HEK293T (cell line): ENCODE data around the gene WNT6.

Source experiments
- CTCF ChIA-PET: fragments of 350-600 bp; formaldehyde crosslinking; extraction: SDS; loops from one replicate; lab custom pipeline; 2021; ENCODE audit warnings: antibody characterized with exemption, inconsistent platforms; lab: Yijun Ruan, JAX
- POLR2A ChIA-PET: fragments of 350-600 bp; formaldehyde crosslinking; extraction: SDS; loops from one replicate; lab custom pipeline; 2020; ENCODE audit warnings: antibody characterized with exemption, inconsistent platforms; lab: Yijun Ruan, JAX
- DNase-seq: peaks from one replicate; pipeline ENCODE4 v3.0.0; 2012; ENCODE audit warnings: mixed read lengths; ENCODE audit errors: extremely low spot score
- ARNT ChIP-seq: fragments of 450-650 bp; IDR thresholded peaks from 2 replicates; pipeline ENCODE4 v1.6.1; 2017; ENCODE audit warnings: mild to moderate bottlenecking
- BHLHE40 ChIP-seq: fragments of 450-650 bp; IDR thresholded peaks from 2 replicates; pipeline ENCODE4 v1.6.1; 2016; ENCODE audit warnings: mild to moderate bottlenecking, moderate library complexity, borderline replicate concordance
- CTBP1 ChIP-seq: fragments of 450-650 bp; IDR thresholded peaks from 2 replicates; pipeline ENCODE4 v1.6.1; 2016; ENCODE audit warnings: borderline replicate concordance
- ELF4 ChIP-seq: fragments of 450-650 bp; IDR thresholded peaks from 2 replicates; pipeline ENCODE4 v1.6.1; 2017; ENCODE audit warnings: antibody characterized with exemption
- FOXA1 ChIP-seq: fragments of 450-650 bp; IDR thresholded peaks from 2 replicates; pipeline ENCODE4 v1.6.1; 2016; ENCODE audit warnings: mild to moderate bottlenecking
- FOXK2 ChIP-seq: fragments of 450-650 bp; IDR thresholded peaks from 2 replicates; pipeline ENCODE4 v1.6.1; 2016; ENCODE audit warnings: mild to moderate bottlenecking
- FOXM1 ChIP-seq: fragments of 450-650 bp; IDR thresholded peaks from 2 replicates; pipeline ENCODE4 v1.6.1; 2017; ENCODE audit warnings: mild to moderate bottlenecking, borderline replicate concordance
- HDGF ChIP-seq: fragments of 450-650 bp; IDR thresholded peaks from 2 replicates; pipeline ENCODE4 v1.6.1; 2017; ENCODE audit warnings: antibody characterized with exemption, borderline replicate concordance
- L3MBTL2 ChIP-seq: fragments of 450-650 bp; conservative IDR thresholded peaks from 2 replicates; pipeline ENCODE4 v1.6.1; 2016; ENCODE audit warnings: mild to moderate bottlenecking
- LEF1 ChIP-seq: fragments of 450-650 bp; IDR thresholded peaks from 2 replicates; pipeline ENCODE4 v1.6.1; 2017; ENCODE audit warnings: mild to moderate bottlenecking, borderline replicate concordance
- NFRKB ChIP-seq: fragments of 450-650 bp; IDR thresholded peaks from 2 replicates; pipeline ENCODE4 v1.6.1; 2016; ENCODE audit warnings: mild to moderate bottlenecking, moderate library complexity
- PKNOX1 ChIP-seq: fragments of 450-650 bp; IDR thresholded peaks from 2 replicates; pipeline ENCODE4 v1.6.1; 2016
- SP1 ChIP-seq: fragments of 450-650 bp; IDR thresholded peaks from 2 replicates; pipeline ENCODE4 v1.6.1; 2017
- SUZ12 ChIP-seq: fragments of 450-650 bp; IDR thresholded peaks from 2 replicates; pipeline ENCODE4 v1.6.1; 2016; ENCODE audit warnings: mild to moderate bottlenecking
- TARDBP ChIP-seq: fragments of 450-650 bp; IDR thresholded peaks from 2 replicates; pipeline ENCODE4 v1.6.1; 2016
- ZNF384 ChIP-seq: fragments of 450-650 bp; IDR thresholded peaks from 2 replicates; pipeline ENCODE4 v1.6.1; 2016

WNT6 gene

GRCh38 chr2:218859556-218859987 lies at the start of gene WNT6:
TSS of gene WNT6 (plus strand) at chr2:218859805. CDS start at chr2:218860038, 233 bp downstream.
- no peak for DNase-seq
- CTCF ChIA-PET = interaction anchor here (0.6 to 1.0 kb wide), 3 partner anchors 17 to 148 kb away, joined by 3 to 6 read pairs (median 4); no protein-coding TSS in a partner anchor
- POLR2A ChIA-PET = interaction anchor here (0.7 kb wide), 1 partner anchor 50 kb away, joined by 3 read pairs; no protein-coding TSS in a partner anchor
- TF ChIP-seq SP1 (no peak), L3MBTL2 (no peak), ARNT (no peak), FOXK2 (no peak), NFRKB (no peak), ELF4 (no peak), HDGF (no peak), FOXM1 (no peak)

- ChIA-PET CTCF (no interaction called here), POLR2A (no interaction called here)
- TF ChIP-seq ARNT (no peak), SP1 (no peak), SUZ12 (no peak)
- no peak for DNase-seq
Observed at GRCh38 chr2:218810256-218810655, 49.3 kb upstream of the WNT6 start.

DNA sequence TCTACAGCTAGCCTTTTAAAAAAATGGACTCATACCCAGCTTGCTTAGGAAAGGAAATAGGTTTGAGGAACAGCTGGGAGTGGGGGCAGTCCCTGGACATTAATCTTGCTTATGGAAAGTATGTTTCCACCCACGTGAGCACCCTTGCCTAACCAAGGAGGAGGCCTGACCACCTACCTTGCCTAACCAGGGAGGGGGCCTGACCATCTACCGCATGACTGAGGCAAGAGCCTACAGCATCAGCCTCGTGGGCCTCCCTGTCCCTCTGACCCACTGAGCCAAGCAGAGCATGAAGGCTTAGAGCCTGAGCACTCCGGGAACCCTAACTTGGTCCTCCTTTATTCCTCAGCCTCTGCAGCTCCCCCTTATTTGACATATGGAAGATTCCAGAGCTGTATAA lies 48.2 kb upstream of the WNT6 start:
- TF ChIP-seq L3MBTL2 (no peak), ELF4 (no peak), BHLHE40 (no peak), LEF1 (no peak), FOXK2 (no peak)
- DNase-seq = no peak
- CTCF ChIA-PET = interaction anchor here (0.6 kb wide), 1 partner anchor 348 kb away, joined by 3 read pairs; no protein-coding TSS in a partner anchor
- POLR2A ChIA-PET = no interaction called here

- TF ChIP-seq SP1 = no peak
- TF ChIP-seq FOXM1 = no peak
- TF ChIP-seq FOXK2 = no peak
- no peak for TF ChIP-seq HDGF
- TF ChIP-seq BHLHE40 = no peak
- TF ChIP-seq SUZ12 = no peak
- no peak for TF ChIP-seq ZNF384
- TF ChIP-seq ARNT = no peak
- TF ChIP-seq LEF1 = no peak
- TF ChIP-seq L3MBTL2 = no peak
- no peak for TF ChIP-seq PKNOX1
- TF ChIP-seq TARDBP = no peak
- TF ChIP-seq FOXA1 = no peak
- no peak for TF ChIP-seq ELF4
- no peak for TF ChIP-seq NFRKB
- TF ChIP-seq CTBP1 = no peak
- no peak for DNase-seq
- CTCF ChIA-PET = no interaction called here
- POLR2A ChIA-PET = no interaction called here
Observed at GRCh38 chr2:218812096-218812815, 47.3 kb upstream of the WNT6 start.

GRCh38 chr2:218812861-218813260 lies 46.7 kb upstream of the WNT6 start:
- POLR2A ChIA-PET = no interaction called here
- CTCF ChIA-PET = no interaction called here
- DNase-seq = no peak

DNA sequence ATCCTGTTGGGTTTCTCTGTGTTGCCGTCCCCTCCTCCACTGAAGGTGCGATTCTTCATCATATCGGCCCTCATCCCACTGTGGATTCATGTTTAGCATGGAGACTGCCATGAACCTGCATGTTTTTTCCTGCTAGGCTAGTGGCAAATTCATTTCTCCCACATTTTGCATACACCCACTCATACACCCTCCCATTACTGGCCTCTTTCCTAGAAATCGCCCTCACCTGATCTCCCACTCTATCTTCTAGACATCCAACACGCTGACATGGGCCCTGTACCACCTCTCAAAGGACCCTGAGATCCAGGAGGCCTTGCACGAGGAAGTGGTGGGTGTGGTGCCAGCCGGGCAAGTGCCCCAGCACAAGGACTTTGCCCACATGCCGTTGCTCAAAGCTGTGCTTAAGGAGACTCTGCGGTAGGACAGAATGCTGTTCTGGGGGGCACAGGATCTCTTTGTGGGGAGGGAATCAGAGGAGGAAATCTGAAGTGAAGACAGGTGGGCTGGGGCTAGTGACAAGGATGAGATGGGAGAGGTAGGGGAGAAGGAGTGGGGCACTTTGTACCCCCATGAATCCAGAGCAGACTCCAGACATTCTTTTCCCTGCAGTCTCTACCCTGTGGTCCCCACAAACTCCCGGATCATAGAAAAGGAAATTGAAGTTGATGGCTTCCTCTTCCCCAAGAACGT lies 45.7 kb upstream of the WNT6 start:
- TF ChIP-seq LEF1 = no peak
- TF ChIP-seq PKNOX1 = no peak
- ChIA-PET POLR2A (no interaction called here), CTCF (no interaction called here)
- DNase-seq = no peak

More at GRCh38 chr2:218812861-218813260, 46.7 kb upstream of the WNT6 start:
- TF ChIP-seq LEF1 (no peak), CTBP1 (no peak), ARNT (no peak), BHLHE40 (no peak), FOXK2 (no peak), ZNF384 (no peak), FOXM1 (no peak), NFRKB (no peak), HDGF (no peak), SUZ12 (no peak), FOXA1 (no peak), PKNOX1 (no peak)
